GM23338 (cell line): ENCODE measurements around the gene SYT5. TPM values are rescaled to one million over a fixed set of nuclear protein-coding genes. Genes with fewer than 3 reads are reported as not detected.

ENCODE experiments used
- ATAC-seq: fragments of 200-7000 bp; cut with Tn5 transposase; 3 replicates; pipeline ENCODE4 v1.9.1; 2020
- DNase-seq: peaks from one replicate; pipeline ENCODE4 v3.0.0-alpha.2; 2015; ENCODE audit warnings: low spot score
- H2AFZ ChIP-seq: fragments of 200-600 bp; sonication (generic); 2 replicates; pipeline ENCODE4 v1.8.0; 2016; ENCODE audit warnings: antibody characterized with exemption, mild to moderate bottlenecking, moderate library complexity
- H3F3A ChIP-seq: fragments of 200-600 bp; sonication (generic); replicated peaks from 2 replicates; pipeline ENCODE4 v1.8.0; 2017; ENCODE audit warnings: antibody characterized with exemption, mixed run types, low read depth
- H3K27ac ChIP-seq: fragments of 200-600 bp; sonication (generic); 2 replicates; pipeline ENCODE4 v1.6.1; 2016; ENCODE audit warnings: low read depth
- H3K27me3 ChIP-seq: fragments of 200-600 bp; sonication (generic); 2 replicates; pipeline ENCODE4 v1.8.0; 2016; ENCODE audit warnings: mild to moderate bottlenecking, mixed run types, moderate library complexity; ENCODE audit not compliant: insufficient read depth
- H3K36me3 ChIP-seq: fragments of 200-600 bp; sonication (generic); 2 replicates; pipeline ENCODE4 v1.8.0; 2016; ENCODE audit warnings: mild to moderate bottlenecking; ENCODE audit not compliant: insufficient read depth
- H3K4me1 ChIP-seq: fragments of 200-600 bp; sonication (generic); 2 replicates; pipeline ENCODE4 v1.8.0; 2016; ENCODE audit warnings: mild to moderate bottlenecking, moderate library complexity; ENCODE audit not compliant: insufficient read depth
- H3K4me2 ChIP-seq: fragments of 200-600 bp; sonication (generic); 2 replicates; pipeline ENCODE4 v1.7.1; 2017; ENCODE audit warnings: mixed run types
- H3K4me3 ChIP-seq: fragments of 200-600 bp; sonication (generic); 2 replicates; pipeline ENCODE4 v1.6.1; 2016; ENCODE audit warnings: mixed run types
- H3K79me2 ChIP-seq: fragments of 200-600 bp; sonication (generic); replicated peaks from 2 replicates; pipeline ENCODE4 v1.8.0; 2017; ENCODE audit warnings: mild to moderate bottlenecking; ENCODE audit not compliant: insufficient read depth
- H3K9me2 ChIP-seq: fragments of 200-600 bp; sonication (generic); 2 replicates; pipeline ENCODE4 v1.8.0; 2017; ENCODE audit not compliant: insufficient read depth
- H4K20me1 ChIP-seq: fragments of 200-600 bp; sonication (generic); replicated peaks from 2 replicates; pipeline ENCODE4 v1.8.0; 2017; ENCODE audit warnings: mild to moderate bottlenecking; ENCODE audit not compliant: insufficient read depth
- H3K27ac Mint-ChIP-seq: 2 replicates; pipeline ENCODE4 v1.8.0; 2020; ENCODE audit warnings: inconsistent platforms, mild to moderate bottlenecking, moderate library complexity, mixed read lengths
- H3K27me3 Mint-ChIP-seq: 3 replicates; pipeline ENCODE4 v1.8.0; 2022; ENCODE audit warnings: low read depth, mild to moderate bottlenecking, moderate library complexity, mixed read lengths, inconsistent platforms; ENCODE audit not compliant: insufficient read depth, poor library complexity
- H3K36me3 Mint-ChIP-seq: 3 replicates; pipeline ENCODE4 v1.8.0; 2021; ENCODE audit warnings: low read depth, mild to moderate bottlenecking, inconsistent platforms, moderate library complexity, mixed read lengths
- H3K4me1 Mint-ChIP-seq: 3 replicates; pipeline ENCODE4 v1.8.0; 2020; ENCODE audit warnings: mild to moderate bottlenecking, inconsistent platforms, mixed read lengths
- H3K4me3 Mint-ChIP-seq: 3 replicates; pipeline ENCODE4 v1.8.0; 2021; ENCODE audit warnings: moderate library complexity, mild to moderate bottlenecking, inconsistent platforms, mixed read lengths
- H3K9me3 Mint-ChIP-seq: 3 replicates; pipeline ENCODE4 v1.8.0; 2020; ENCODE audit warnings: moderate library complexity, mild to moderate bottlenecking, inconsistent platforms, mixed read lengths
- CREB1 ChIP-seq: fragments of 250-450 bp; sonication (Bioruptor Pico); IDR thresholded peaks from 2 replicates; pipeline ENCODE4 v1.5.0; 2020; ENCODE audit warnings: low read depth, mild to moderate bottlenecking, moderate library complexity
- EZH2 ChIP-seq: fragments of 200-600 bp; sonication (generic); IDR thresholded peaks from one replicate; pipeline ENCODE4 v1.8.0; 2017; ENCODE audit warnings: antibody characterized with exemption, mild to moderate bottlenecking, low read depth; ENCODE audit not compliant: unreplicated experiment
- JUNB ChIP-seq: IDR thresholded peaks from one replicate; pipeline ENCODE4 v1.6.1; 2016; ENCODE audit warnings: antibody characterized with exemption; ENCODE audit not compliant: unreplicated experiment
- STAT1 ChIP-seq: IDR thresholded peaks from one replicate; pipeline ENCODE4 v1.6.1; 2016; ENCODE audit warnings: antibody characterized with exemption; ENCODE audit not compliant: unreplicated experiment
- ZNF114 ChIP-seq: fragments of 250-450 bp; sonication (Bioruptor Pico); IDR thresholded peaks from 2 replicates; pipeline ENCODE4 v1.5.0; 2020; ENCODE audit warnings: mild to moderate bottlenecking, moderate library complexity
- polyA plus RNA-seq: library from polyadenylated mRNA; unstranded; fragments of >200 nt; fragmentation: Nextera tagmentation; extraction: Ambion mirVana; gene quantifications from 2 replicates; pipeline ENCODE4 v1.2.1, GENCODE V29; 2016
- total RNA-seq: library from RNA; depleted of rRNA; stranded (reverse); fragments of >200 nt; shearing (Covaris generic); gene quantifications from 2 replicates; pipeline ENCODE4 v1.2.3, GENCODE V29; 2014
- TF ChIP-seq, protein P1 (sequence below): IDR thresholded peaks from one replicate; pipeline ENCODE4 v1.6.1; 2018; ENCODE audit warnings: antibody characterized with exemption; ENCODE audit not compliant: unreplicated experiment
- TF ChIP-seq, protein P2 (sequence below), 2 experiments: fragments of 200-600 bp in 1 of 2; sonication (generic) in 1 of 2; conservative IDR thresholded peaks; 2 replicates each; pipeline versions ENCODE4 v1.5.1 to v1.6.1; 2016 to 2017; ENCODE audit warnings: antibody characterized with exemption in 2 of 2, low read depth in 2 of 2, mild to moderate bottlenecking in 2 of 2, moderate library complexity in 1 of 2
- TF ChIP-seq, protein P3 (sequence below): IDR thresholded peaks from 2 replicates; pipeline ENCODE4 v1.6.1; 2016; ENCODE audit warnings: antibody characterized with exemption
- TF ChIP-seq, protein P4 (sequence below): fragments of 250-450 bp; sonication (Bioruptor Pico); IDR thresholded peaks from 2 replicates; pipeline ENCODE4 v1.5.0; 2020; ENCODE audit warnings: mild to moderate bottlenecking, moderate library complexity

The SYT5 gene
- total and polyA plus RNA-seq, 2 experiments from 2014 or later: 2.1 to 4.7 TPM

DNA sequence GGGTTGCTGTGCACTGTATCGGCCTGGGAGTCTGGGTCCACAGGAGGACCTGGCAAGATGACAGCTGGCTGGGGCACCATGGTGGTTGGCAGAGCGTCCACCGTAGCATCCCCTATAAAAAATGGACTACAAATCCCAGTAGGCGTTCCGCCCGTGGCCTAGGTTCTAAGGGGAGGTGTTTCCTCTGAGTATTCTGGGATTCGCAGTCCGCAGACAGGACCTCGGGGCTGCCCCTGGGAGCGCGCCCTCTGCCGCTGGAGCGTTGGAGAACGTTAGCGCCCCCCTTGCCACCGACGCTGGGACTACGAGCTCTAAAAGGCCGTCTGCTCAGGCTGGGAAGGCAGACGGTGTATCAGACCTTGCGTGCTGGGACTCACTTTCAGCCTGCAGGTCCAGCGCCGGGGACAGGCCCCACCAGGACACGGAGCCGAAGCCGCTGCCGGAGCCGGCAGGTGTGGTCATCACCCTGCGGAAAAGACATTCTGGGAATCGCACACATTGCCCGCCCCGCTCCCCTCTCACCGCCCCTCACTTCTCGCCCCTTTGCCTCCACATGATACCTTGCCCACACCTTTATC, 14.0 kb downstream of the SYT5 start:
- no peaks in the 10 kb centered on the region for H3K9me3 Mint-ChIP-seq
- DNase-seq (peak; percentile 98), ATAC-seq (peak; percentile 83)
- H3K27ac Mint-ChIP-seq: peak overlapping the region; percentile 99
- peaks cover 11% of the 10 kb centered on the region; the same call in 2 of the 3 replicates for H3K4me1 Mint-ChIP-seq
- no peaks in the 10 kb centered on the region for H3K36me3 Mint-ChIP-seq
- H3K4me3 ChIP-seq: peak overlapping the region; percentile 58
- no peaks in the 10 kb centered on the region for H3K36me3 ChIP-seq
- H3K9me2 ChIP-seq: no peaks in the 10 kb centered on the region
- no peaks in the 10 kb centered on the region for H3K79me2 ChIP-seq
- peak overlapping the region; percentile 80 for H3K4me2 ChIP-seq
- peak overlapping the region; percentile 85 for H3K4me3 Mint-ChIP-seq
- H3K27me3 ChIP-seq: peaks cover 50% of the 10 kb centered on the region
- peaks cover 31% of the 10 kb centered on the region for H3K27me3 Mint-ChIP-seq
- TF ChIP-seq, protein P1, sequence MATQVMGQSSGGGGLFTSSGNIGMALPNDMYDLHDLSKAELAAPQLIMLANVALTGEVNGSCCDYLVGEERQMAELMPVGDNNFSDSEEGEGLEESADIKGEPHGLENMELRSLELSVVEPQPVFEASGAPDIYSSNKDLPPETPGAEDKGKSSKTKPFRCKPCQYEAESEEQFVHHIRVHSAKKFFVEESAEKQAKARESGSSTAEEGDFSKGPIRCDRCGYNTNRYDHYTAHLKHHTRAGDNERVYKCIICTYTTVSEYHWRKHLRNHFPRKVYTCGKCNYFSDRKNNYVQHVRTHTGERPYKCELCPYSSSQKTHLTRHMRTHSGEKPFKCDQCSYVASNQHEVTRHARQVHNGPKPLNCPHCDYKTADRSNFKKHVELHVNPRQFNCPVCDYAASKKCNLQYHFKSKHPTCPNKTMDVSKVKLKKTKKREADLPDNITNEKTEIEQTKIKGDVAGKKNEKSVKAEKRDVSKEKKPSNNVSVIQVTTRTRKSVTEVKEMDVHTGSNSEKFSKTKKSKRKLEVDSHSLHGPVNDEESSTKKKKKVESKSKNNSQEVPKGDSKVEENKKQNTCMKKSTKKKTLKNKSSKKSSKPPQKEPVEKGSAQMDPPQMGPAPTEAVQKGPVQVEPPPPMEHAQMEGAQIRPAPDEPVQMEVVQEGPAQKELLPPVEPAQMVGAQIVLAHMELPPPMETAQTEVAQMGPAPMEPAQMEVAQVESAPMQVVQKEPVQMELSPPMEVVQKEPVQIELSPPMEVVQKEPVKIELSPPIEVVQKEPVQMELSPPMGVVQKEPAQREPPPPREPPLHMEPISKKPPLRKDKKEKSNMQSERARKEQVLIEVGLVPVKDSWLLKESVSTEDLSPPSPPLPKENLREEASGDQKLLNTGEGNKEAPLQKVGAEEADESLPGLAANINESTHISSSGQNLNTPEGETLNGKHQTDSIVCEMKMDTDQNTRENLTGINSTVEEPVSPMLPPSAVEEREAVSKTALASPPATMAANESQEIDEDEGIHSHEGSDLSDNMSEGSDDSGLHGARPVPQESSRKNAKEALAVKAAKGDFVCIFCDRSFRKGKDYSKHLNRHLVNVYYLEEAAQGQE: no peak
- no peak for TF ChIP-seq EZH2
- no peak for TF ChIP-seq STAT1
- TF ChIP-seq ZNF114 (CRISPR knock-in tag): no peak
- TF ChIP-seq, protein P2, sequence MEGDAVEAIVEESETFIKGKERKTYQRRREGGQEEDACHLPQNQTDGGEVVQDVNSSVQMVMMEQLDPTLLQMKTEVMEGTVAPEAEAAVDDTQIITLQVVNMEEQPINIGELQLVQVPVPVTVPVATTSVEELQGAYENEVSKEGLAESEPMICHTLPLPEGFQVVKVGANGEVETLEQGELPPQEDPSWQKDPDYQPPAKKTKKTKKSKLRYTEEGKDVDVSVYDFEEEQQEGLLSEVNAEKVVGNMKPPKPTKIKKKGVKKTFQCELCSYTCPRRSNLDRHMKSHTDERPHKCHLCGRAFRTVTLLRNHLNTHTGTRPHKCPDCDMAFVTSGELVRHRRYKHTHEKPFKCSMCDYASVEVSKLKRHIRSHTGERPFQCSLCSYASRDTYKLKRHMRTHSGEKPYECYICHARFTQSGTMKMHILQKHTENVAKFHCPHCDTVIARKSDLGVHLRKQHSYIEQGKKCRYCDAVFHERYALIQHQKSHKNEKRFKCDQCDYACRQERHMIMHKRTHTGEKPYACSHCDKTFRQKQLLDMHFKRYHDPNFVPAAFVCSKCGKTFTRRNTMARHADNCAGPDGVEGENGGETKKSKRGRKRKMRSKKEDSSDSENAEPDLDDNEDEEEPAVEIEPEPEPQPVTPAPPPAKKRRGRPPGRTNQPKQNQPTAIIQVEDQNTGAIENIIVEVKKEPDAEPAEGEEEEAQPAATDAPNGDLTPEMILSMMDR (conservative IDR thresholded peaks at IDR 0.05; ENCODE audit: low read depth in 2 of 2): peak; percentile 79 to 86
- no peak for TF ChIP-seq JUNB
- TF ChIP-seq CREB1: peak; percentile 40
- TF ChIP-seq, protein P3, sequence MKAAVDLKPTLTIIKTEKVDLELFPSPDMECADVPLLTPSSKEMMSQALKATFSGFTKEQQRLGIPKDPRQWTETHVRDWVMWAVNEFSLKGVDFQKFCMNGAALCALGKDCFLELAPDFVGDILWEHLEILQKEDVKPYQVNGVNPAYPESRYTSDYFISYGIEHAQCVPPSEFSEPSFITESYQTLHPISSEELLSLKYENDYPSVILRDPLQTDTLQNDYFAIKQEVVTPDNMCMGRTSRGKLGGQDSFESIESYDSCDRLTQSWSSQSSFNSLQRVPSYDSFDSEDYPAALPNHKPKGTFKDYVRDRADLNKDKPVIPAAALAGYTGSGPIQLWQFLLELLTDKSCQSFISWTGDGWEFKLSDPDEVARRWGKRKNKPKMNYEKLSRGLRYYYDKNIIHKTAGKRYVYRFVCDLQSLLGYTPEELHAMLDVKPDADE: peak; percentile 94
- TF ChIP-seq, protein P4, sequence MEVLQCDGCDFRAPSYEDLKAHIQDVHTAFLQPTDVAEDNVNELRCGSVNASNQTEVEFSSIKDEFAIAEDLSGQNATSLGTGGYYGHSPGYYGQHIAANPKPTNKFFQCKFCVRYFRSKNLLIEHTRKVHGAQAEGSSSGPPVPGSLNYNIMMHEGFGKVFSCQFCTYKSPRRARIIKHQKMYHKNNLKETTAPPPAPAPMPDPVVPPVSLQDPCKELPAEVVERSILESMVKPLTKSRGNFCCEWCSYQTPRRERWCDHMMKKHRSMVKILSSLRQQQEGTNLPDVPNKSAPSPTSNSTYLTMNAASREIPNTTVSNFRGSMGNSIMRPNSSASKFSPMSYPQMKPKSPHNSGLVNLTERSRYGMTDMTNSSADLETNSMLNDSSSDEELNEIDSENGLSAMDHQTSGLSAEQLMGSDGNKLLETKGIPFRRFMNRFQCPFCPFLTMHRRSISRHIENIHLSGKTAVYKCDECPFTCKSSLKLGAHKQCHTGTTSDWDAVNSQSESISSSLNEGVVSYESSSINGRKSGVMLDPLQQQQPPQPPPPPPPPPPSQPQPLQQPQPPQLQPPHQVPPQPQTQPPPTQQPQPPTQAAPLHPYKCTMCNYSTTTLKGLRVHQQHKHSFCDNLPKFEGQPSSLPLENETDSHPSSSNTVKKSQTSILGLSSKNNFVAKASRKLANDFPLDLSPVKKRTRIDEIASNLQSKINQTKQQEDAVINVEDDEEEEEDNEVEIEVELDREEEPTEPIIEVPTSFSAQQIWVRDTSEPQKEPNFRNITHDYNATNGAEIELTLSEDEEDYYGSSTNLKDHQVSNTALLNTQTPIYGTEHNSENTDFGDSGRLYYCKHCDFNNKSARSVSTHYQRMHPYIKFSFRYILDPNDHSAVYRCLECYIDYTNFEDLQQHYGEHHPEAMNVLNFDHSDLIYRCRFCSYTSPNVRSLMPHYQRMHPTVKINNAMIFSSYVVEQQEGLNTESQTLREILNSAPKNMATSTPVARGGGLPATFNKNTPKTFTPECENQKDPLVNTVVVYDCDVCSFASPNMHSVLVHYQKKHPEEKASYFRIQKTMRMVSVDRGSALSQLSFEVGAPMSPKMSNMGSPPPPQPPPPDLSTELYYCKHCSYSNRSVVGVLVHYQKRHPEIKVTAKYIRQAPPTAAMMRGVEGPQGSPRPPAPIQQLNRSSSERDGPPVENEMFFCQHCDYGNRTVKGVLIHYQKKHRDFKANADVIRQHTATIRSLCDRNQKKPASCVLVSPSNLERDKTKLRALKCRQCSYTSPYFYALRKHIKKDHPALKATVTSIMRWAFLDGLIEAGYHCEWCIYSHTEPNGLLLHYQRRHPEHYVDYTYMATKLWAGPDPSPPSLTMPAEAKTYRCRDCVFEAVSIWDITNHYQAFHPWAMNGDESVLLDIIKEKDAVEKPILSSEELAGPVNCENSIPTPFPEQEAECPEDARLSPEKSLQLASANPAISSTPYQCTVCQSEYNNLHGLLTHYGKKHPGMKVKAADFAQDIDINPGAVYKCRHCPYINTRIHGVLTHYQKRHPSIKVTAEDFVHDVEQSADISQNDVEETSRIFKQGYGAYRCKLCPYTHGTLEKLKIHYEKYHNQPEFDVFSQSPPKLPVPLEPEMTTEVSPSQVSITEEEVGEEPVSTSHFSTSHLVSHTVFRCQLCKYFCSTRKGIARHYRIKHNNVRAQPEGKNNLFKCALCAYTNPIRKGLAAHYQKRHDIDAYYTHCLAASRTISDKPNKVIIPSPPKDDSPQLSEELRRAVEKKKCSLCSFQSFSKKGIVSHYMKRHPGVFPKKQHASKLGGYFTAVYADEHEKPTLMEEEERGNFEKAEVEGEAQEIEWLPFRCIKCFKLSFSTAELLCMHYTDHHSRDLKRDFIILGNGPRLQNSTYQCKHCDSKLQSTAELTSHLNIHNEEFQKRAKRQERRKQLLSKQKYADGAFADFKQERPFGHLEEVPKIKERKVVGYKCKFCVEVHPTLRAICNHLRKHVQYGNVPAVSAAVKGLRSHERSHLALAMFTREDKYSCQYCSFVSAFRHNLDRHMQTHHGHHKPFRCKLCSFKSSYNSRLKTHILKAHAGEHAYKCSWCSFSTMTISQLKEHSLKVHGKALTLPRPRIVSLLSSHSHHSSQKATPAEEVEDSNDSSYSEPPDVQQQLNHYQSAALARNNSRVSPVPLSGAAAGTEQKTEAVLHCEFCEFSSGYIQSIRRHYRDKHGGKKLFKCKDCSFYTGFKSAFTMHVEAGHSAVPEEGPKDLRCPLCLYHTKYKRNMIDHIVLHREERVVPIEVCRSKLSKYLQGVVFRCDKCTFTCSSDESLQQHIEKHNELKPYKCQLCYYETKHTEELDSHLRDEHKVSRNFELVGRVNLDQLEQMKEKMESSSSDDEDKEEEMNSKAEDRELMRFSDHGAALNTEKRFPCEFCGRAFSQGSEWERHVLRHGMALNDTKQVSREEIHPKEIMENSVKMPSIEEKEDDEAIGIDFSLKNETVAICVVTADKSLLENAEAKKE (CRISPR knock-in tag): no peak
- 0 out of 2 replicates have a peak overlapping the region, but pooled peaks have one; percentile 50 for H2AFZ ChIP-seq
- H4K20me1 ChIP-seq: no peaks in the 10 kb centered on the region
- H3F3A ChIP-seq: 0 out of 2 replicates have a peak, but pooled peaks cover 3% of the 10 kb centered on the region
- peaks cover 6% of the 10 kb centered on the region; the same call in 1 of the 2 replicates for H3K4me1 ChIP-seq
- no peak overlapping the region for H3K27ac ChIP-seq
